ENCODE measurements around the gene EFHC2. TPM values are rescaled to one million over a fixed set of nuclear protein-coding genes. Genes with fewer than 3 reads are reported as not detected.

The EFHC2 gene
- total RNA-seq, 1 donor from 2014 or later = not detected

GRCh38 chrX:44174061-44174460 is 169.4 kb downstream of the EFHC2 start:
- no peak for DNase-seq
- TF ChIP-seq CTCF (IDR thresholded peaks at IDR 0.05) = no peak
- Mint-ChIP-seq H3K27me3 (no peaks in the 10 kb centered on the region), H3K36me3 (ENCODE audit: low read depth) (no peaks in the 10 kb centered on the region), H3K9me3 (peaks cover 6% of the 10 kb centered on the region), H3K27ac (no peak overlapping the region), H3K4me3 (no peak overlapping the region), H3K4me1 (no peaks in the 10 kb centered on the region)
- ChIA-PET CTCF (no interaction called here), POLR2A (no interaction called here)
- intact Hi-C loops (cut with micrococcal nuclease) = no loop called here
- ATAC-seq (ENCODE audit: low read depth) = no peak

GRCh38 chrX:44173219-44173618 is 170.3 kb downstream of the EFHC2 start:
- ATAC-seq (ENCODE audit: low read depth) (no peak), DNase-seq (no peak)
- intact Hi-C loops (cut with micrococcal nuclease) = no loop called here
- Mint-ChIP-seq H3K36me3 (ENCODE audit: low read depth) (no peaks in the 10 kb centered on the region), H3K4me1 (no peaks in the 10 kb centered on the region), H3K27me3 (no peaks in the 10 kb centered on the region), H3K9me3 (peaks cover 6% of the 10 kb centered on the region), H3K4me3 (no peak overlapping the region), H3K27ac (no peak overlapping the region)
- CTCF ChIA-PET = no interaction called here
- no peak for TF ChIP-seq CTCF (IDR thresholded peaks at IDR 0.05)
- POLR2A ChIA-PET = no interaction called here

- no peaks in the 10 kb centered on the region for H3K4me1 Mint-ChIP-seq
- CTCF ChIA-PET = no interaction called here
- H3K4me3 Mint-ChIP-seq = no peak overlapping the region
- no peaks in the 10 kb centered on the region for H3K9me3 Mint-ChIP-seq
- intact Hi-C loops (cut with micrococcal nuclease) = no loop called here
- no peaks in the 10 kb centered on the region for H3K27me3 Mint-ChIP-seq
- no peak for TF ChIP-seq CTCF (IDR thresholded peaks at IDR 0.05)
- POLR2A ChIA-PET = no interaction called here
- H3K36me3 Mint-ChIP-seq (ENCODE audit: low read depth) = no peaks in the 10 kb centered on the region
- DNase-seq = no peak
- no peak for ATAC-seq (ENCODE audit: low read depth)
- H3K27ac Mint-ChIP-seq = no peak overlapping the region
These were observed 176.4 kb downstream of the EFHC2 start for GRCh38 chrX:44167116-44167515.

- DNase-seq (no peak), ATAC-seq (ENCODE audit: low read depth) (no peak)
- H3K4me3 Mint-ChIP-seq = no peak overlapping the region
- ChIA-PET POLR2A (no interaction called here), CTCF (no interaction called here)
- TF ChIP-seq CTCF (IDR thresholded peaks at IDR 0.05) = no peak
- intact Hi-C loops (cut with micrococcal nuclease) = no loop called here
- no peaks in the 10 kb centered on the region for H3K4me1 Mint-ChIP-seq
- H3K9me3 Mint-ChIP-seq = no peaks in the 10 kb centered on the region
- H3K36me3 Mint-ChIP-seq (ENCODE audit: low read depth) = no peaks in the 10 kb centered on the region
- H3K27me3 Mint-ChIP-seq = no peaks in the 10 kb centered on the region
- no peak overlapping the region for H3K27ac Mint-ChIP-seq
These were observed 180.5 kb downstream of the EFHC2 start for GRCh38 chrX:44162964-44163475.

GRCh38 chrX:44157858-44158257 is 185.6 kb downstream of the EFHC2 start:
- ATAC-seq (ENCODE audit: low read depth) = no peak
- Mint-ChIP-seq H3K9me3 (no peaks in the 10 kb centered on the region), H3K4me3 (no peak overlapping the region), H3K27me3 (no peaks in the 10 kb centered on the region), H3K27ac (no peak overlapping the region), H3K4me1 (no peaks in the 10 kb centered on the region), H3K36me3 (ENCODE audit: low read depth) (no peaks in the 10 kb centered on the region)
- DNase-seq = no peak
- ChIA-PET CTCF (no interaction called here), POLR2A (no interaction called here)
- TF ChIP-seq CTCF (IDR thresholded peaks at IDR 0.05) = no peak
- intact Hi-C loops (cut with micrococcal nuclease) = no loop called here
